Bronchial epithelial cell (primary cell): ENCODE results near the gene ADCY2. TPM values are rescaled to one million over a fixed set of nuclear protein-coding genes. Genes with fewer than 3 reads are reported as not detected.

Experiments
- DNase-seq: peaks from one replicate; pipeline ENCODE4 v3.0.0-alpha.2; 2010; ENCODE audit warnings: low read depth
- FAIRE-seq: peaks from 2 replicates; lab custom pipeline; 2011; peaks lifted over from hg19 to GRCh38; lab: Jason Lieb, UNC
- H3K27me3 ChIP-seq: 2 replicates; pipeline ENCODE4 v1.5.1; 2011; ENCODE audit warnings: low read length; ENCODE audit not compliant: control insufficient read depth, insufficient read depth
- H3K36me3 ChIP-seq: 2 replicates; pipeline ENCODE4 v1.5.1; 2011; ENCODE audit warnings: low read length; ENCODE audit not compliant: control insufficient read depth, insufficient read depth
- H3K4me3 ChIP-seq: 2 replicates; pipeline ENCODE4 v1.5.1; 2011; ENCODE audit warnings: mild to moderate bottlenecking, low read depth, low read length, control low read depth
- total RNA-seq: library from RNA; depleted of rRNA; stranded (reverse); fragments of >200 nt; gene quantifications from 2 replicates; pipeline ENCODE4 v1.2.1, GENCODE V29; 2014
- TF ChIP-seq, protein P1 (sequence below): IDR thresholded peaks from 2 replicates; pipeline ENCODE4 v1.5.1; 2011; ENCODE audit warnings: mild to moderate bottlenecking, moderate library complexity, low read length, control low read depth, inconsistent platforms; ENCODE audit not compliant: insufficient read depth, severe bottlenecking

Gene ADCY2
- total RNA-seq, 1 donor from 2014 or later: under 0.01 TPM

DNA sequence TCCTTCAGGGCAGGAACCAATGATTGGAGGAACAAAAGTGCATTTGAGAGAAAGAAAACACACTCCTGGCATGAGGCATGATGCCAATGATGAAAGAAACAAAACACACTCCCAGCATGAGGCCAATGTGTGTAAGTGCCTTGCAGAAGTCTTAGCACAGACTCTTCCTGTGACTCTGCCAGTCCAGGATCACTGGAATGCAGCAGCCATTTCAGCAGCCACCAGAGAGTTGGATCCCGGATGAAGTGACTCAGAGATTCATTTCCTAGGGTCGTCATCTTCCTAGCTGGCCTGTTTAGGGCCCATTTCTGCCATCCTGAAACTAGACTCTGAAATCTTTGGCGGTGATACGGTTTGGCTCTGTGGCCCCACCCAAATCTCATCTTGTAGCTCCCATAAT, 242.5 kb downstream of the ADCY2 start:
- no peak for FAIRE-seq
- no peak for DNase-seq
- Histone ChIP-seq H3K4me3 (no peak overlapping the region), H3K36me3 (no peaks in the 10 kb centered on the region), H3K27me3 (no peaks in the 10 kb centered on the region)
- TF ChIP-seq, protein P1, sequence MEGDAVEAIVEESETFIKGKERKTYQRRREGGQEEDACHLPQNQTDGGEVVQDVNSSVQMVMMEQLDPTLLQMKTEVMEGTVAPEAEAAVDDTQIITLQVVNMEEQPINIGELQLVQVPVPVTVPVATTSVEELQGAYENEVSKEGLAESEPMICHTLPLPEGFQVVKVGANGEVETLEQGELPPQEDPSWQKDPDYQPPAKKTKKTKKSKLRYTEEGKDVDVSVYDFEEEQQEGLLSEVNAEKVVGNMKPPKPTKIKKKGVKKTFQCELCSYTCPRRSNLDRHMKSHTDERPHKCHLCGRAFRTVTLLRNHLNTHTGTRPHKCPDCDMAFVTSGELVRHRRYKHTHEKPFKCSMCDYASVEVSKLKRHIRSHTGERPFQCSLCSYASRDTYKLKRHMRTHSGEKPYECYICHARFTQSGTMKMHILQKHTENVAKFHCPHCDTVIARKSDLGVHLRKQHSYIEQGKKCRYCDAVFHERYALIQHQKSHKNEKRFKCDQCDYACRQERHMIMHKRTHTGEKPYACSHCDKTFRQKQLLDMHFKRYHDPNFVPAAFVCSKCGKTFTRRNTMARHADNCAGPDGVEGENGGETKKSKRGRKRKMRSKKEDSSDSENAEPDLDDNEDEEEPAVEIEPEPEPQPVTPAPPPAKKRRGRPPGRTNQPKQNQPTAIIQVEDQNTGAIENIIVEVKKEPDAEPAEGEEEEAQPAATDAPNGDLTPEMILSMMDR: no peak

DNA sequence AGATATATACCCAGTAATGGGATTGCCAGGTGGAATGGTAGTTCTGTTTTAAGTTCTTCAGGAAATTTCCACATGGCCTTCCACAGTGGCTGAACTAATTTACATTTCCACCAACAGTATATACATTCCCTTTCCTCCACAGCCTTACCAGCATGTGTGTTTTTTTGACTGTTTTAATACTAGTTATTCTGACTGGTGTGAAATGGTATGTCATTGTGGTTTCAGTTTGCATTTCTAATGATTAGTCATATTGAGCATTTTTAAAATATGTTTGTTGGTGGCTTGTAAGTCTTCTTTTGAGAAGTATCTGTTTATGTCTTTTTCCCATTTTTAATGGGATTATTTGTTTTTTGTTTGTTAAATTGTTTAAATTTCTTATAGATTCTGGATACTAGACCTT, 246.1 kb downstream of the ADCY2 start:
- no peaks in the 10 kb centered on the region for H3K36me3 ChIP-seq
- DNase-seq (peak; percentile 78), FAIRE-seq (no peak)
- H3K4me3 ChIP-seq: no peak overlapping the region
- no peaks in the 10 kb centered on the region for H3K27me3 ChIP-seq
- TF ChIP-seq, protein P1: no peak

DNA sequence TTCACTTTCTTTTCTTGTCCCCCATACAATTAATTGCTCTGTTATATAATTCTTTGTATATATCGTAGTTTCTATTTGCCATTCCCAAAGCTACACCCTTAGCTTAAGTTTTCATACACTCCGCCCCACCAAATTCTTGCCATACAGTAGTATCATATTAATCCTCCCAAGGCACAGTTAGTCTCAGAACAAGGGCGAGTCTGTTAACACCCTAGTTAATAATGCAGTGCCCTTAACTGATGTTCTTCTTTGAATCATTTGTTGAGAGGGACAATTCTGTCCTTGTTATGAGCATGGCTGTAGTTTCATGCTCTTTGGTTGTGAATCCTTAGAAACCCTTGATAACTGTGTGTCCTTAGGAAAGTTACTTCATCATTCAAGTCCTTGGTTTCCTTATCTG, 248.8 kb downstream of the ADCY2 start:
- H3K36me3 ChIP-seq: no peaks in the 10 kb centered on the region
- TF ChIP-seq, protein P1: no peak
- no peak for FAIRE-seq
- H3K4me3 ChIP-seq: no peak overlapping the region
- DNase-seq: no peak
- H3K27me3 ChIP-seq: no peaks in the 10 kb centered on the region

DNA sequence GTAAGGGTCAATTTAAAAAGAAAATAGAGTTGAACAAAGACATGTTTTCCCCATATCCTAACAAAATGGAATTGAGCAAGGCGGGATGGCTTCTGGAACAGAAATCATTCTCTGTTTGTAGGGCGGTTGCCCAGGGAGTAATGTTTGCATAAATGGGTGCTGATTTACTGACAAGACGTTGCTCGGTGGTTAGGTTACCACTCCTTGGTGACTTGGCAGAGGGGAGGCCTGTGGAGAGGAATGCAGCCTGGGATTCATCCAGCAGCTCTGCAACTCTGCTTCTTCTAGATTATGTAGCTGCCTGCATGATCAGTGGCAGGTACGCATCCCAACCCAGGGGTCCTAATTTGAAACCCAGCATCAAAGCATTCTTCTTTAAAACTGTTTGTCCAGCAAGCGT, 254.8 kb downstream of the ADCY2 start:
- no peaks in the 10 kb centered on the region for H3K36me3 ChIP-seq
- no peak for DNase-seq
- TF ChIP-seq, protein P1: no peak
- no peak overlapping the region for H3K4me3 ChIP-seq
- no peaks in the 10 kb centered on the region for H3K27me3 ChIP-seq
- FAIRE-seq: no peak

DNA sequence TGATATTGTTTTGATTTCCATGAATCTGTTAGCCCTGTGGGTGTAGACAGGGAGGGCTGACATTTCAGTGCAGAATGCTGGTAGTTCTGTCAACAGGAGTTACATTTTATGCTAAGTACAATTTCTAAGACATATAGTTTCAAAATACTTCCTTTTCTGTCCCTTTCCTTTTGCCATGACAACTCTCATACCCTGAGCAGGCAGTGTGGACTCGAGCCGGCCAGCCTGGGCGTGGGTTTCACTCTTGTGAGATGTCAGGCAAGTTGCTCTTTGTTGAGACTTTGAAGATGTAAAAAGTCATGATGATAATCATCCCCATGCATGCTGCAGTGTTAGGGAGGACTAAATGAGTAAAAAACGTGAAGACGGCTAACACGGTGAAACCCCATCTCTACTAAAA, 257.1 kb downstream of the ADCY2 start:
- DNase-seq (no peak), FAIRE-seq (no peak)
- no peak overlapping the region for H3K4me3 ChIP-seq
- TF ChIP-seq, protein P1: no peak
- no peaks in the 10 kb centered on the region for H3K27me3 ChIP-seq
- no peaks in the 10 kb centered on the region for H3K36me3 ChIP-seq

DNA sequence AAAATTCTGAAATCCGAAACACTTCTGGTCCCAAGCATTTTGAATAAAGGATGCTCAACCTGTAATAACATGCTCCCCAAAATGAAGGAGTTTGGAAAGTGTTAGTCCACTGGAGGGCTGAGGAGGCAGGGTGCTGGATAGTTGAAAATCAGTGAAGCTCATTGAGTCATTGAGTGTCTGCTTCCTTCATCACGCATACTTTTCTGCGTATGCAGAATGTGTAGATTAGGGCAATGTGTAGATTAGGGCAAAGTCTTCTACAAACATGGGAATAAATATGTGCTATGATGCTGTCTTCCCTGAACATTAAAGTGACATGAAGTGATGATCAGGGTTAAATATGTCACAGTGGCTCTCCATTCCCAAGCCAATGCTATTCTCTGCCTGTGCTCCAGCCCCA, 261.2 kb downstream of the ADCY2 start:
- no peak for DNase-seq
- TF ChIP-seq, protein P1: no peak

More for the DNA sequence above, 261.2 kb downstream of the ADCY2 start:
- Histone ChIP-seq H3K36me3 (no peaks in the 10 kb centered on the region), H3K27me3 (no peaks in the 10 kb centered on the region), H3K4me3 (no peak overlapping the region)
- peak; percentile 47 for FAIRE-seq
